Stimulated activated CD4-positive, alpha-beta T cell treated with anti-CD3 and anti-CD28 coated beads, Interleukin-4, amount 100 ng/mL, for 24 hours (primary cell): ENCODE results near the gene WDR90.

Experiments
- DNase-seq: peaks from one replicate; pipeline ENCODE4 v3.0.0-alpha.2; 2020

WDR90 gene

GRCh38 chr16:626787-627453, 22.2 kb upstream of the WDR90 start:
- DNase-seq, result no peak

GRCh38 chr16:627454-628239, 21.5 kb upstream of the WDR90 start:
- DNase-seq, result no peak

- DNase-seq, result no peak
Measured at GRCh38 chr16:628321-629061, 20.7 kb upstream of the WDR90 start.

GRCh38 chr16:629185-629832, 19.9 kb upstream of the WDR90 start:
- no peak for DNase-seq

- no peak for DNase-seq
Measured at GRCh38 chr16:629833-630248, 19.3 kb upstream of the WDR90 start.

GRCh38 chr16:630249-630814, 18.8 kb upstream of the WDR90 start:
- DNase-seq, result no peak

GRCh38 chr16:630815-631405, 18.3 kb upstream of the WDR90 start, which contains the start of gene WFIKKN1:
Gene WFIKKN1 (plus strand): TSS chr16:630985. CDS start chr16:631254, 269 bp downstream.
- DNase-seq, result no peak

GRCh38 chr16:631808-632358, 17.3 kb upstream of the WDR90 start:
- no peak for DNase-seq

GRCh38 chr16:632486-633335, 16.5 kb upstream of the WDR90 start:
- no peak for DNase-seq

- DNase-seq, result no peak
Measured at GRCh38 chr16:633336-634050, 15.7 kb upstream of the WDR90 start.

- no peak for DNase-seq
Measured at GRCh38 chr16:634051-634670, 15.0 kb upstream of the WDR90 start.

GRCh38 chr16:634996-635395, 14.2 kb upstream of the WDR90 start:
- DNase-seq, result no peak

GRCh38 chr16:635573-636205, 13.5 kb upstream of the WDR90 start:
- DNase-seq, result no peak

GRCh38 chr16:636206-637080, 12.7 kb upstream of the WDR90 start, which contains the start of gene METTL26:
Gene METTL26 (minus strand): TSS chr16:636305. CDS start chr16:636290, 15 bp downstream.
- DNase-seq, result peak; percentile 93

GRCh38 chr16:637081-638018, 11.8 kb upstream of the WDR90 start:
- DNase-seq, result peak; percentile 87

GRCh38 chr16:638034-638543, 11.1 kb upstream of the WDR90 start:
- no peak for DNase-seq

GRCh38 chr16:638836-639235, 10.3 kb upstream of the WDR90 start:
- no peak for DNase-seq
